ENCODE results near the gene SLC35G1.

SLC35G1 gene

DNA sequence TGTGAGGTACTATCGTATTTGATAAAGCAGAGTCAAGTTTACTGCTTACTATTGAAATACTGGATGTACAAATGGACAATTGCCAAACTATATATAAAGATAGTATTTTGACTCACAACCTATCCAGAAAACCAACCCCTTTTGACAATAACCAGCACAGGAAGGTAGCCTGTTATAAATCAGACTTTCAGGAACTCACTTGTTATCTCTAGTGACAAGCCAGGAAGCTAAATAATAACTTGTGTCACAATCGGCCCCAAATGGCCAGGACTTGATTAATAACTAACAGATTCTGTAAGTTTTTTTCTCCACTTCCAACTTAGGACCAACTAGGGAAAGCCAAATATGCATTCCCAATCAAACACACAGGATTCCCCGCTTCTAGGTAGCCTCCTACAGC lies 38.8 kb upstream of the SLC35G1 start:
- H3K4me3 ChIP-seq (ENCODE audit: low read depth, low read length), result no peak overlapping the region
- TF ChIP-seq CTCF (IDR thresholded peaks at IDR 0.05; ENCODE audit: insufficient read depth, low read depth, low read length, missing control alignments), result no peak
- DNase-seq (ENCODE audit: low read depth), result no peak

GRCh38 chr10:93856349-93857145 lies 37.2 kb upstream of the SLC35G1 start:
- TF ChIP-seq CTCF (IDR thresholded peaks at IDR 0.05; ENCODE audit: insufficient read depth, low read depth, low read length, missing control alignments), result no peak
- no peak for DNase-seq (ENCODE audit: low read depth)
- H3K4me3 ChIP-seq (ENCODE audit: low read depth, low read length), result no peak overlapping the region

DNA sequence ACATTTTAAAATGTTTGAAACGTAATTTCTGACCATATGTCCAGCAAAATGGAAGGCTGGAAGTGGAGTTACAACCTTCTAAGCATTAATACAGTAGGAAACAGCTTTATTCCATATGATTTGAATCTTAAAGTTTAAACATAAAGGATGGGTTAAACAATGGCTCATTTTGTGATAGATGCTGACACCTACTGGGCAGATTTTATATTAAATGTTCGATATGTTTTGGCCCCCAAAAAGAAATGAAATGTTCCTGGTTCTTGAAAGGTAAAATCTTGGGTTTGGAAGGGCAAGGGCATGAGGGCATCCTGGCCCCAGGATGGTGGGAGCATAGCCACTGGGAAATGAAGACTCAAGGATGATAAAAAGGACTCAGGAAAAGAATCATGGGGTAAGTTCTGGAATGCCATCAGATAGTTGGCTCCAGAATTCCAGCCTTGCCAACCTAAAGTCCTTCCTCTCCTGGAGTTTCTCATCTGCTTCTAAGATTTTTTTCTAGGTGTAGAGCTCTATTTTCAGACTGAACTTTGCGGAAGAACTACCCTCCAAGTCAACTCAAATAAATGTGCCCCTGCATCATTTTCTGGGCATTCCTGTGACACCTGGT lies 34.6 kb upstream of the SLC35G1 start:
- no peak overlapping the region for H3K4me3 ChIP-seq (ENCODE audit: low read depth, low read length)
- peak; percentile 21 for DNase-seq (ENCODE audit: low read depth)
- peak; percentile 19 for TF ChIP-seq CTCF (IDR thresholded peaks at IDR 0.05; ENCODE audit: insufficient read depth, low read depth, low read length, missing control alignments)

- no peak overlapping the region for H3K4me3 ChIP-seq (ENCODE audit: low read depth, low read length)
- TF ChIP-seq CTCF (IDR thresholded peaks at IDR 0.05; ENCODE audit: insufficient read depth, low read depth, low read length, missing control alignments), result no peak
Measured at GRCh38 chr10:93861825-93862224, 32.0 kb upstream of the SLC35G1 start.

DNA sequence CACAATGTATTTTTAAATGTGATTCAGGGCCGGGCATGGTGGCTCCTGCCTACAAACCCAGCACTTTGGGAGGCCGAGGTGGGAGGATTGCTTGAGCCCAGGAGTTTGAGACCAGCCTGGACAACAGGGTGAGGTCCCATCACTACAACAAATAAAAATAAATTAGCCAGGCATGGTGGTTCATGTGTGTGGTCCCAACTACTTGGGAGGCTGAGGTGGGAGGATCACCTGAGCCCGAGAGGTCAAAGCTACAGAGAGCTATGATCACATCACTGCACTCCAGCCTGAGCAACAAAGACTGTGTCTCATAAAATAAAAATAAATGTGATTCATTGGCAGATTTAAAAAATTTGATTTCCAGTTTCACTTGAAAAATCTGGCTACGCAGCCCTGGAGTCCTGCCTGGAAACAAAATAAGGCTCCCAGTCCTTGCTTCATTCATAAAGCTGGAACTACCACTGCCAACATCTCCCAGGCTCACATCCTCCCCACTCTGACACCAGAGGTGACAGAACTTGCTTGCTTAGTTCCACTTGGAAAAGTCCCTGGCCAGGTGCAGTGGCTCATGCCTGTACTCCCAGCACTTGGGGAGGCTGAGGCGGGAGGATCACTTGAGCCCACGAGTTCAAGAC lies 27.9 kb upstream of the SLC35G1 start:
- DNase-seq (ENCODE audit: low read depth), result no peak
- TF ChIP-seq CTCF (IDR thresholded peaks at IDR 0.05; ENCODE audit: insufficient read depth, low read depth, low read length, missing control alignments), result no peak
- H3K4me3 ChIP-seq (ENCODE audit: low read depth, low read length), result no peak overlapping the region

More at GRCh38 chr10:93861825-93862224, 32.0 kb upstream of the SLC35G1 start:
- no peak for DNase-seq (ENCODE audit: low read depth)

DNA sequence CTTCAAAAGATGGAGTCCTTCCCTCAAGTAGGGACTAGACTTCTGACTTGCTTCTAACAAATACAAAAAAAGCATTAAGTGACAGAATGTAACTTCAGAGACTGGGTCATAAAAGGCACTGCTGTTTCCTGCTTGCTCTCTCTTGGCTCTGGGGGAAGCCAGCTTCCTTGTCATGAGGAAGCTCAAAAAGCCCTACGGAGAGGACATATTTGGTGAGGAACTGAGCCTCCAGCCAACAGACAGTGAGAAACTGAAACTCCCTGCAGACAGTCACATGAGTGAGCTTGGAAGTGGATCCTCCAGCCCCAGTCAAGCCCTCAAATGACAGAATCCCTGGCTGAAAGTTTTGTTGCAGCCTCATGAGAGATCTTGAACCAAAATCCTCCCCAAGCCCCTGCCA lies 26.3 kb upstream of the SLC35G1 start:
- no peak for TF ChIP-seq CTCF (IDR thresholded peaks at IDR 0.05; ENCODE audit: insufficient read depth, low read depth, low read length, missing control alignments)
- DNase-seq (ENCODE audit: low read depth), result peak; percentile 2
- no peak overlapping the region for H3K4me3 ChIP-seq (ENCODE audit: low read depth, low read length)

All from GM12865 (cell line).